GM18498 (cell line): ENCODE data around the gene CHIA.

Experiments
- ATAC-seq: cut with Tn5 transposase; IDR thresholded peaks from one replicate; pipeline ENCODE4 v1.9.1; 2021; ENCODE audit warnings: mild to moderate bottlenecking, moderate library complexity; ENCODE audit not compliant: unreplicated experiment

CHIA gene

DNA sequence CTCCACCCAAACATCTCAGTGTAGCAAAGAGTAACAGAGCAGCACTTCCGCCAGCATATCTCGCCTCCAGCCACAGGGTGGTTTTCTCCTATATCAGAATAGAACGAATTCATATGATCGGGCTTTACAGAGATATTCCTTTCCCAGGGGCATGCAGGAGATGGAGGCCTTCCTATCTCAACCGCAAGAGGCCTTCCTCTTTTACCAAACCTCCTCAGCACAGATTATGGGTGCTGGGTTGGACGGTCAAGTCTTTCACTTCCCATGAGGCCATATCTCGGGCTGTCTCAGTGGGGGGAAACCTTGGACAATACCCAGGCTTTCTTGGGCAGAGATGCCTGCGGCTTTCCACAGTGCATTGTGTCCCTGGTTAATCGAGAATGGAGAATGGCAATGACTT, 71.1 kb downstream of the CHIA start:
- no peak for ATAC-seq

DNA sequence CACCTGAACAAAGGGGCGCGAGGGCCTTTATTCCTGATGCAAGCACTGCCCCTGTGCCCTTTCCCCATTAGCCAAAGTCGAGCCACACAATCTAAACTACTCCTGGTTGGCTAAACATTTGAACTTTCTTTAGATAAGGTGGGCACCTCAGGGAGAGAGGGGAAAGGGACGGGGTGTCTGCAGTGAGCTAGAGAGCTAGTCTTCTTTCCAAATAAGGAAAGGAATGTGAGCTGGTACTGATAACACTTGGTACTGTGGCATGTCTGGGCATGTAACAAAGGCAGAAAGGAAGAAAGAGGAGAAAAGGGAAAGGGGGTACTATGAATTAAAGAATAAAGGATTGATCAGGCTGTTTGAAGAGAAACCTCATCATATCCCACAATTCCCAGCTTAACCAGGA, 74.0 kb downstream of the CHIA start:
- ATAC-seq = no peak

DNA sequence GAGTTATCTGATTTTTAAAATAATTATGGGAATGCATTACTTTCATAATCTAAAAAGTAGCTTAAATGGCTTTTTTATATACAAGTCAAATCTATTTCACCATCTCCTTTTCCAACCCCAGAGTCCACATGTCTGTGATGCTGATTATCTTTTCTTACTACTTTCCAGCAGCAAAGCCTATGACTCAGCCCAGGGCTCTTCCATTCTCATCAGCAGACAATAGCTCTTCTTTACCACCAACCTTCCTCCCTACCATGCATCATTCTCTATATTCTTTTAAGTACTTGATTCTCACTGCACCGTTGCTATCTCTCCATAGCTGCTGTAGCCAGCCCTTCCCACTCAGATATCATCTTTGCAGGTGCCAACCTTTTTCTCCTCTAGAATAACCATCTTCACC, 75.6 kb downstream of the CHIA start:
- ATAC-seq = no peak

DNA sequence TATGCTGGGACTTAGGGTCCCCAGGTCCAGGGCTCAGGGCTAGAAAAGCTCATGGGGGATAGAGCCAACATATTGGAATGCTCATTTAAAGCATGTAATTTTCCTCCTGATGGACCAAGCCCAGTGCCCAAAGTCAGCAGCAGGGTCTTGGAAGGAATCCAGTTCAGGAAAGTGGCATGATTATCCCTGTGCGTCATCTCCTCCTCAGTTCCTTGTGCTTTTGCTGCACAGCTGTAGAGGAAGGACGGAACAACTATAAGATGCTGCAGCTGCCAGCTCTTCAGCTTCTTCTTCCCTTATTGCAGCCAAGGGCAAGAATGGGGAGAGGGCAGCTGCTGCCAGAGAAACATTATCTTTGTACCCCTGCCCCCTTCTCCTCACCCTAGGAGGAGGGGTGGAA, 78.5 kb downstream of the CHIA start:
- no peak for ATAC-seq

DNA sequence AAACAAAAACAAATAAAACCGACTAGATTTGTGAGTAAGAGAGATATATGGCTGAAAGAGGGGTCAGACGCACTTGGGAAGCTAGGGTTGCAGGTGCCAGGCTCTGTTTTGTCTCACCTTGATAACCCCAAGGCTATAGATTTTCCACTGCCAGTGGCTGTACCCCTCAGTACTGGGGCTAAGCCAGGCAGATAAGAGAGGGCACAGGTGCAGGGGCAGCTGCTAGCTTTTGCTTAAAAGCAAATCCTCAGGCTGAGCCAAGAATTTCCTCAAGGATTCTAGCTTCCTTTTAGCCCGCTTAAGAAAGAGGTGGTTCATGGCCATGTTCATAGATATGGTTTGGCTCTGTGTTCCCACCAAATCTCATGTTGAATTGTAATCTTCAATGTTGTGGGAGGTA, 79.0 kb downstream of the CHIA start:
- ATAC-seq = no peak
